Islet of Langerhans (tissue), 1 donor: ENCODE results near the gene RAB30.
"Not testable (repeated sequence)": the region's sequence is repeated elsewhere in the genome, so short reads cannot be mapped to it uniquely, and the experiment has no call there.

Experiments used
- FAIRE-seq: peaks from one replicate; lab custom pipeline; 2011; peaks lifted over from hg19 to GRCh38; lab: Jason Lieb, UNC

RAB30 gene

GRCh38 chr11:83009999-83010398 lies 61.7 kb downstream of the RAB30 start:
- FAIRE-seq = no peak

- FAIRE-seq = not testable (repeated sequence)
These were observed 62.6 kb downstream of the RAB30 start for GRCh38 chr11:83009136-83009535.

- FAIRE-seq = no peak
These were observed 63.1 kb downstream of the RAB30 start for GRCh38 chr11:83008581-83008923.

GRCh38 chr11:83007909-83008580 lies 63.7 kb downstream of the RAB30 start:
- no peak for FAIRE-seq

- no peak for FAIRE-seq
These were observed 64.2 kb downstream of the RAB30 start for GRCh38 chr11:83007477-83007876.

GRCh38 chr11:83006877-83007330 lies 64.8 kb downstream of the RAB30 start:
- no peak for FAIRE-seq

GRCh38 chr11:83004746-83005556 lies 66.7 kb downstream of the RAB30 start:
- no peak for FAIRE-seq

- no peak for FAIRE-seq
These were observed 69.2 kb downstream of the RAB30 start for GRCh38 chr11:83002522-83002921.

- FAIRE-seq = no peak
These were observed 69.6 kb downstream of the RAB30 start for GRCh38 chr11:83002053-83002452.

GRCh38 chr11:83000381-83000780 lies 71.3 kb downstream of the RAB30 start:
- FAIRE-seq = no peak

GRCh38 chr11:82999232-82999631 lies 72.5 kb downstream of the RAB30 start:
- no peak for FAIRE-seq

GRCh38 chr11:82998697-82999096 lies 73.0 kb downstream of the RAB30 start:
- no peak for FAIRE-seq

GRCh38 chr11:82996966-82997606 lies 74.6 kb downstream of the RAB30 start:
- FAIRE-seq = peak; percentile 47

- FAIRE-seq = no peak
These were observed 75.8 kb downstream of the RAB30 start for GRCh38 chr11:82995754-82996398.

GRCh38 chr11:82995235-82995634 lies 76.5 kb downstream of the RAB30 start:
- FAIRE-seq = no peak

- FAIRE-seq = no peak
These were observed 77.0 kb downstream of the RAB30 start for GRCh38 chr11:82994604-82995230.

- FAIRE-seq = no peak
These were observed 79.5 kb downstream of the RAB30 start for GRCh38 chr11:82992223-82992622.

- no peak for FAIRE-seq
These were observed 81.9 kb downstream of the RAB30 start for GRCh38 chr11:82989628-82990404.

GRCh38 chr11:82988936-82989627 lies 82.6 kb downstream of the RAB30 start:
- FAIRE-seq = no peak

- FAIRE-seq = no peak
These were observed 83.7 kb downstream of the RAB30 start for GRCh38 chr11:82987997-82988396.

- FAIRE-seq = no peak
These were observed 85.3 kb downstream of the RAB30 start for GRCh38 chr11:82986446-82986845.
